T47D (cell line): ENCODE data around the gene KCNIP4.

ENCODE experiments used
- DNase-seq, 2 experiments: peaks; one replicate each; pipeline versions ENCODE4 v3.0.0 to v3.0.0-alpha.2; 2011 to 2012; ENCODE audit warnings: low read depth in 1 of 2, low spot score in 1 of 2
- JUND ChIP-seq: IDR thresholded peaks from 2 replicates; pipeline ENCODE4 v1.6.1; 2012; ENCODE audit warnings: low read depth
- in situ Hi-C: cut with HindIII; loops from 2 replicates; pipeline ENCODE4 v1.10.0; 2016; ENCODE audit warnings: low sequenced_read_pairs, low pct_unique_long_range_greater_than_20kb

Gene KCNIP4

GRCh38 chr4:21954916-21955315, 6.3 kb upstream of the KCNIP4 start:
- no peak for DNase-seq
- in situ Hi-C loops = no loop called here
- no peak for TF ChIP-seq JUND

GRCh38 chr4:21953653-21954052, 5.1 kb upstream of the KCNIP4 start:
- DNase-seq = no peak
- no peak for TF ChIP-seq JUND
- in situ Hi-C loops = no loop called here

GRCh38 chr4:21952549-21952948, 4.0 kb upstream of the KCNIP4 start:
- DNase-seq = no peak
- in situ Hi-C loops = no loop called here
- no peak for TF ChIP-seq JUND

GRCh38 chr4:21949073-21949457, 493 bp upstream of the KCNIP4 start:
- no peak for TF ChIP-seq JUND
- peak in 1 of 2 experiments; percentile 38 for DNase-seq
- in situ Hi-C loops = no loop called here

GRCh38 chr4:21947791-21948346, 703 bp downstream of the KCNIP4 start:
- in situ Hi-C loops = no loop called here
- TF ChIP-seq JUND = no peak

GRCh38 chr4:21946858-21947257, 1.7 kb downstream of the KCNIP4 start:
- no peak for TF ChIP-seq JUND
- in situ Hi-C loops = no loop called here
- DNase-seq = no peak

More at GRCh38 chr4:21947791-21948346, 703 bp downstream of the KCNIP4 start:
- DNase-seq = no peak

- in situ Hi-C loops = no loop called here
Observed at GRCh38 chr4:21921526-21922180, 26.9 kb downstream of the KCNIP4 start.

GRCh38 chr4:21915761-21916160, 32.8 kb downstream of the KCNIP4 start:
- no peak for DNase-seq
- in situ Hi-C loops = no loop called here
- no peak for TF ChIP-seq JUND

More at GRCh38 chr4:21921526-21922180, 26.9 kb downstream of the KCNIP4 start:
- TF ChIP-seq JUND = no peak
- DNase-seq = no peak

GRCh38 chr4:21901831-21902230, 46.7 kb downstream of the KCNIP4 start:
- in situ Hi-C loops = no loop called here

GRCh38 chr4:21901281-21901680, 47.3 kb downstream of the KCNIP4 start:
- no peak for DNase-seq
- no peak for TF ChIP-seq JUND
- in situ Hi-C loops = no loop called here

More at GRCh38 chr4:21901831-21902230, 46.7 kb downstream of the KCNIP4 start:
- no peak for TF ChIP-seq JUND
- DNase-seq = no peak

GRCh38 chr4:21900211-21900610, 48.4 kb downstream of the KCNIP4 start:
- in situ Hi-C loops = no loop called here
- no peak for DNase-seq
- no peak for TF ChIP-seq JUND

- TF ChIP-seq JUND = no peak
- in situ Hi-C loops = no loop called here
- no peak for DNase-seq
Observed at GRCh38 chr4:21898101-21898500, 50.5 kb downstream of the KCNIP4 start.

- no peak for DNase-seq
- in situ Hi-C loops = no loop called here
- no peak for TF ChIP-seq JUND
Observed at GRCh38 chr4:21896767-21897166, 51.8 kb downstream of the KCNIP4 start.

- no peak for TF ChIP-seq JUND
- DNase-seq = no peak
- in situ Hi-C loops = no loop called here
Observed at GRCh38 chr4:21893136-21893535, 55.4 kb downstream of the KCNIP4 start.
